HCT116 (cell line): ENCODE measurements around the gene MEGF8. TPM values are rescaled to one million over a fixed set of nuclear protein-coding genes. Genes with fewer than 3 reads are reported as not detected.

ENCODE experiments used
- ATAC-seq: fragments of 200-7000 bp; cut with Tn5 transposase; 2 replicates; pipeline ENCODE4 v1.9.1; 2020; ENCODE audit warnings: mild to moderate bottlenecking, moderate library complexity
- BruUV-seq: library from RNA; stranded (reverse); fragments of 400-500 nt; replicated peaks from 2 replicates; lab custom pipeline; 2021; lab: Mats Ljungman, UMichigan
- CTCF ChIA-PET: fragments of 300-600 bp; sonication (Branson Sonifier 250); formaldehyde crosslinking; loops from one replicate; lab custom pipeline; 2021; ENCODE audit warnings: antibody characterized with exemption; lab: Charles Lee
- POLR2A ChIA-PET: fragments of 300-600, 350-600 bp; sonication (Branson Sonifier 250); formaldehyde crosslinking; loops from one replicate; lab custom pipeline; 2021; ENCODE audit warnings: antibody characterized with exemption; lab: Charles Lee
- RAD21 ChIA-PET, 2 experiments: fragments of 300-600 bp; sonication (Branson Sonifier 250); formaldehyde crosslinking; loops; one replicate each; lab custom pipeline; 2023; ENCODE audit warnings: low total read pairs in 2 of 2; ENCODE audit not compliant: uncharacterized antibody in 2 of 2, unreplicated experiment in 2 of 2, low non-redundant PET in 1 of 2; lab: Charles Lee
- DNase-seq: peaks from one replicate; pipeline ENCODE4 v3.0.0-alpha.2; 2010; ENCODE audit warnings: low read depth, low spot score
- H2AFZ ChIP-seq: fragments of 200-600 bp; shearing (Covaris generic), sonication (generic); 2 replicates; pipeline ENCODE4 v1.6.1; 2017; ENCODE audit warnings: low read depth, mixed run types, mixed read lengths, antibody characterized with exemption, low read length; ENCODE audit not compliant: poor library complexity, severe bottlenecking
- H3K27ac ChIP-seq: 2 replicates; pipeline ENCODE4 v1.5.1; 2012; ENCODE audit warnings: low read depth, low read length
- H3K27me3 ChIP-seq: fragments of 200-600 bp; sonication (generic); 2 replicates; pipeline ENCODE4 v1.6.1; 2016; ENCODE audit warnings: mixed run types, low read length, mixed read lengths; ENCODE audit not compliant: insufficient read depth
- H3K36me3 ChIP-seq, 2 experiments: fragments of 200-500 bp in 1 of 2; fragments of 200-600 bp in 1 of 2; sonication (Bioruptor generic) in 1 of 2; sonication (generic) in 1 of 2; 2 replicates each; pipeline versions ENCODE4 v1.5.1 to v1.6.1; 2014 to 2016; ENCODE audit warnings: low read length in 2 of 2, inconsistent platforms in 1 of 2, mixed read lengths in 1 of 2, mixed run types in 1 of 2; ENCODE audit not compliant: insufficient read depth in 2 of 2, control insufficient read depth in 1 of 2
- H3K4me1 ChIP-seq, 2 experiments: fragments of 200-600 bp in 1 of 2; sonication (generic) in 1 of 2; 2 replicates each; pipeline versions ENCODE4 v1.5.1 to v1.6.1; 2012 to 2017; ENCODE audit warnings: low read length in 2 of 2, inconsistent platforms in 1 of 2, mild to moderate bottlenecking in 1 of 2, mixed read lengths in 1 of 2, mixed run types in 1 of 2, moderate library complexity in 1 of 2; ENCODE audit not compliant: insufficient read depth in 2 of 2, control insufficient read depth in 1 of 2
- H3K4me2 ChIP-seq: fragments of 200-600 bp; sonication (generic); 2 replicates; pipeline ENCODE4 v1.6.1; 2017; ENCODE audit warnings: mixed run types, low read length, mixed read lengths
- H3K4me3 ChIP-seq, 2 experiments: fragments of 200-600 bp in 1 of 2; sonication (generic) in 1 of 2; replicated peaks in 1 of 2; 2 replicates each; pipeline ENCODE4 v1.5.1; 2011 to 2016; ENCODE audit warnings: low read length in 2 of 2, control low read depth in 1 of 2, low read depth in 1 of 2, mild to moderate bottlenecking in 1 of 2, mixed read lengths in 1 of 2, mixed run types in 1 of 2
- H3K79me2 ChIP-seq: fragments of 200-600 bp; sonication (generic); 2 replicates; pipeline ENCODE4 v1.6.1; 2017; ENCODE audit warnings: mild to moderate bottlenecking, mixed run types, low read length, moderate library complexity, mixed read lengths; ENCODE audit not compliant: insufficient read depth
- H3K9ac ChIP-seq: fragments of 200-600 bp; sonication (generic); 2 replicates; pipeline ENCODE4 v1.6.1; 2016; ENCODE audit warnings: low read length, mixed read lengths
- H3K9me2 ChIP-seq: fragments of 200-600 bp; sonication (generic), shearing (Covaris generic); 2 replicates; pipeline ENCODE4 v1.6.1; 2017; ENCODE audit warnings: mixed run types, mild to moderate bottlenecking, moderate library complexity; ENCODE audit not compliant: insufficient read depth
- H3K9me3 ChIP-seq, 2 experiments: fragments of 200-500 bp in 1 of 2; fragments of 200-600 bp in 1 of 2; sonication (Bioruptor generic) in 1 of 2; sonication (generic) in 1 of 2; 2 replicates each; pipeline ENCODE4 v1.6.1; 2014 to 2017; ENCODE audit warnings: low read length in 2 of 2, mixed read lengths in 2 of 2, inconsistent platforms in 1 of 2, low read depth in 1 of 2, mild to moderate bottlenecking in 1 of 2, mixed run types in 1 of 2, moderate library complexity in 1 of 2; ENCODE audit not compliant: control insufficient read depth in 1 of 2, insufficient read depth in 1 of 2
- H4K20me1 ChIP-seq: fragments of 200-600 bp; sonication (generic), shearing (Covaris generic); 2 replicates; pipeline ENCODE4 v1.6.1; 2017; ENCODE audit warnings: mixed run types, mild to moderate bottlenecking, moderate library complexity; ENCODE audit not compliant: insufficient read depth
- ELF1 ChIP-seq: IDR thresholded peaks from 2 replicates; pipeline ENCODE4 v1.6.1; 2012; ENCODE audit warnings: low read depth, borderline replicate concordance
- EZH2phosphoT487 ChIP-seq: fragments of 200-600 bp; IDR thresholded peaks from 2 replicates; pipeline ENCODE4 v1.6.1; 2018; ENCODE audit warnings: antibody characterized with exemption, borderline replicate concordance
- POLR2AphosphoS5 ChIP-seq: IDR thresholded peaks from 2 replicates; pipeline ENCODE4 v1.6.1; 2011; ENCODE audit warnings: mild to moderate bottlenecking, low read depth, low read length, moderate library complexity
- TCF7L2 ChIP-seq: IDR thresholded peaks from 2 replicates; pipeline ENCODE4 v1.7.0; 2011; ENCODE audit warnings: borderline replicate concordance, inconsistent platforms; ENCODE audit not compliant: insufficient read depth, insufficient read length; ENCODE audit errors: extremely low read depth
- YY1 ChIP-seq: IDR thresholded peaks from 2 replicates; pipeline ENCODE4 v1.6.1; 2011; ENCODE audit warnings: low read length, low read depth, moderate library complexity, mild to moderate bottlenecking; ENCODE audit not compliant: insufficient replicate concordance; ENCODE audit errors: extremely low read depth
- intact Hi-C: fragments of 100-400 bp; cut with micrococcal nuclease; formaldehyde crosslinking; loops from 2 replicates; pipeline ENCODE4 v1.10.0; 2022
- total RNA-seq: library from RNA; stranded (reverse); gene quantifications from one replicate; pipeline ENCODE4 v1.2.1, GENCODE V29; 2021; ENCODE audit not compliant: unreplicated experiment
- TF ChIP-seq, protein P1 (sequence below): IDR thresholded peaks from 2 replicates; pipeline ENCODE4 v1.6.1; 2012; ENCODE audit warnings: low read depth

The MEGF8 gene
- total RNA-seq, 1 experiment from 2014 or later: 24.0 TPM

DNA sequence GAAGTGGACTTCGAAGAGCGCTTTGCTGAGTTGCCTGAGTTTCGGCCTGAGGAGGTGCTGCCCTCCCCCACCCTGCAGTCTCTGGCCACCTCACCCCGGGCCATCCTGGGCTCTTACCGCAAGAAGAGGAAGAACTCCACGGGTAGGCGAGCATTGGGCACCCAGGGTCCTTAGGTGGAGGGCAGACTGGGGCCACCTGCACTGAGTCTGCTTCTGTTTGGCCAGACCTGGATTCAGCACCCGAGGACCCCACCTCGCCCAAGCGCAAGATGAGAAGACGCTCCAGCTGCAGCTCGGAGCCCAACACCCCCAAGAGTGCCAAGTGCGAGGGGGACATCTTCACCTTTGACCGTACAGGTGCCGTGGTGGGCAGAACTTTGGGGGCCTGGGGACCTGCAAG is 31.5 kb upstream of the MEGF8 start (continued):
- TF ChIP-seq, protein P1, sequence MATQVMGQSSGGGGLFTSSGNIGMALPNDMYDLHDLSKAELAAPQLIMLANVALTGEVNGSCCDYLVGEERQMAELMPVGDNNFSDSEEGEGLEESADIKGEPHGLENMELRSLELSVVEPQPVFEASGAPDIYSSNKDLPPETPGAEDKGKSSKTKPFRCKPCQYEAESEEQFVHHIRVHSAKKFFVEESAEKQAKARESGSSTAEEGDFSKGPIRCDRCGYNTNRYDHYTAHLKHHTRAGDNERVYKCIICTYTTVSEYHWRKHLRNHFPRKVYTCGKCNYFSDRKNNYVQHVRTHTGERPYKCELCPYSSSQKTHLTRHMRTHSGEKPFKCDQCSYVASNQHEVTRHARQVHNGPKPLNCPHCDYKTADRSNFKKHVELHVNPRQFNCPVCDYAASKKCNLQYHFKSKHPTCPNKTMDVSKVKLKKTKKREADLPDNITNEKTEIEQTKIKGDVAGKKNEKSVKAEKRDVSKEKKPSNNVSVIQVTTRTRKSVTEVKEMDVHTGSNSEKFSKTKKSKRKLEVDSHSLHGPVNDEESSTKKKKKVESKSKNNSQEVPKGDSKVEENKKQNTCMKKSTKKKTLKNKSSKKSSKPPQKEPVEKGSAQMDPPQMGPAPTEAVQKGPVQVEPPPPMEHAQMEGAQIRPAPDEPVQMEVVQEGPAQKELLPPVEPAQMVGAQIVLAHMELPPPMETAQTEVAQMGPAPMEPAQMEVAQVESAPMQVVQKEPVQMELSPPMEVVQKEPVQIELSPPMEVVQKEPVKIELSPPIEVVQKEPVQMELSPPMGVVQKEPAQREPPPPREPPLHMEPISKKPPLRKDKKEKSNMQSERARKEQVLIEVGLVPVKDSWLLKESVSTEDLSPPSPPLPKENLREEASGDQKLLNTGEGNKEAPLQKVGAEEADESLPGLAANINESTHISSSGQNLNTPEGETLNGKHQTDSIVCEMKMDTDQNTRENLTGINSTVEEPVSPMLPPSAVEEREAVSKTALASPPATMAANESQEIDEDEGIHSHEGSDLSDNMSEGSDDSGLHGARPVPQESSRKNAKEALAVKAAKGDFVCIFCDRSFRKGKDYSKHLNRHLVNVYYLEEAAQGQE: no peak
- no peak for TF ChIP-seq YY1
- TF ChIP-seq EZH2phosphoT487: no peak
- no peak for TF ChIP-seq TCF7L2
- no peak for TF ChIP-seq ELF1
- TF ChIP-seq POLR2AphosphoS5: no peak

DNA sequence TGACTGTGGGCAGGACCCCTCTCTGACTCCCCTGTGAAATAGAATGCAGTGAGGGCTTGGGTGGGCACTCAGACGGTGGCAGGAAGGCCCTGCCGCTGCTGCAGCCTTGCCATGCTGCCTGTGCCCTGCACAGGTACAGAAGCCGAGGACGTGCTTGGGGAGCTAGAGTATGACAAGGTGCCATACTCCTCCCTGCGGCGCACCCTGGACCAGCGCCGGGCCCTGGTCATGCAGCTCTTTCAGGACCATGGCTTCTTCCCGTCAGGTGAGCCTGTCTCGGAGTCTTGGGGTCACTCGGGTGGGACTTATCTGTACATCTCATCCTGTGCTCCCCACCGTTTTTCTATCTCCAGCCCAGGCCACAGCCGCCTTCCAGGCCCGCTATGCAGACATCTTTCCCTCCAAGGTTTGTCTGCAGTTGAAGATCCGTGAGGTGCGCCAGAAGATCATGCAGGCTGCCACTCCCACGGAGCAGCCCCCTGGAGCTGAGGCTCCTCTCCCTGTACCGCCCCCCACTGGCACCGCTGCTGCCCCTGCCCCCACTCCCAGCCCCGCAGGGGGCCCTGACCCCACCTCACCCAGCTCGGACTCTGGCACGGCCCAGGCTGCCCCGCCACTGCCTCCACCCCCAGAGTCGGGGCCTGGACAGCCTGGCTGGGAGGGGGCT is 30.8 kb upstream of the MEGF8 start:
- ATAC-seq (no peak), DNase-seq (no peak)
- Histone ChIP-seq H3K4me1 (peaks cover 16 to 28% of the 10 kb centered on the region in 2 experiments), H4K20me1 (no peaks in the 10 kb centered on the region), H3K4me2 (no peak overlapping the region), H3K27me3 (no peaks in the 10 kb centered on the region), H3K9me3 (no peaks in the 10 kb centered on the region), H3K4me3 (no peak overlapping the region), H2AFZ (no peak overlapping the region), H3K36me3 (peaks cover 11 to 12% of the 10 kb centered on the region in 2 experiments; a peak in 3 of 4 replicates), H3K79me2 (no peaks in the 10 kb centered on the region), H3K9ac (no peak overlapping the region), H3K9me2 (no peaks in the 10 kb centered on the region), H3K27ac (no peak overlapping the region; the same call in 1 of the 2 replicates)
- ChIA-PET RAD21 (no interaction called here), POLR2A (interaction anchor here (0.6 kb wide), 1 partner anchor 9 kb away, joined by 4 read pairs; no protein-coding TSS in a partner anchor), CTCF (interaction anchor here (1.0 to 3.0 kb wide), 2 partner anchors 10 to 48 kb away, joined by 3 to 26 read pairs; no protein-coding TSS in a partner anchor)
- no peak for TF ChIP-seq EZH2phosphoT487
- no TSS peak for BruUV-seq
- intact Hi-C loops: no loop called here
